Activated CD4-positive, alpha-beta T cell treated with anti-CD3 and anti-CD28 coated beads for 36 hours (primary cell): ENCODE measurements around the gene ZNF264. TPM values are rescaled to one million over a fixed set of nuclear protein-coding genes. Genes with fewer than 3 reads are reported as not detected.

ENCODE experiments used
- total RNA-seq, 2 experiments: library from RNA; stranded (reverse); gene quantifications; one replicate each; pipeline ENCODE4 v1.2.3, GENCODE V29; 2021

Gene ZNF264
- total RNA-seq, 2 experiments from 2014 or later: 14.8 to 21.1 TPM

Other genes with a start within 250 kb of the ZNF264 start
- not detected for gene USP29, start 71.5 kb upstream of the ZNF264 start, total RNA-seq
- not detected for gene ZIM3, start 46.3 kb upstream of the ZNF264 start, total RNA-seq
- not detected for gene DUXA, start 24.0 kb upstream of the ZNF264 start, total RNA-seq
- gene AURKC, start 39.5 kb downstream of the ZNF264 start, total RNA-seq: under 1 TPM; 0.55 to 0.79 TPM
- gene ZNF805, start 49.1 kb downstream of the ZNF264 start, total RNA-seq: 1 to 10 TPM; 6.4 to 7.1 TPM
- gene ZNF460, start 89.0 kb downstream of the ZNF264 start, total RNA-seq: 10 to 100 TPM; 52.4 to 59.8 TPM
- gene ZNF543, start 129.0 kb downstream of the ZNF264 start, total RNA-seq: 1 to 10 TPM; 5.8 to 6.2 TPM
- 1 to 10 TPM; 6.2 TPM for gene ZNF304, start 159.8 kb downstream of the ZNF264 start, total RNA-seq
- gene TRAPPC2B, start 172.1 kb downstream of the ZNF264 start, total RNA-seq: 1 to 10 TPM; 3.2 to 6.1 TPM
- 1 to 10 TPM; 1.5 to 1.7 TPM for gene ZNF547, start 172.1 kb downstream of the ZNF264 start, total RNA-seq
- 10 to 100 TPM; 15.1 to 20.3 TPM for gene ZNF548, start 198.4 kb downstream of the ZNF264 start, total RNA-seq
- gene ZNF17, start 219.7 kb downstream of the ZNF264 start, total RNA-seq: 1 to 10 TPM; 6.4 to 8.3 TPM
- 10 to 100 TPM; 10.6 to 17.9 TPM for gene ZNF749, start 243.8 kb downstream of the ZNF264 start, total RNA-seq